Left ventricle myocardium inferior (tissue), 1 donor: ENCODE results near the gene NECTIN4. TPM values are rescaled to one million over a fixed set of nuclear protein-coding genes. Genes with fewer than 3 reads are reported as not detected.
A peak's percentile ranks its signal among the peaks of the same experiment; 100 is the strongest.

Source experiments
- DNase-seq: peaks from one replicate; pipeline ENCODE4 v3.0.0-alpha.2; 2020
- H3K27ac ChIP-seq: fragments of 200-600 bp; replicated peaks from 2 replicates; pipeline ENCODE4 v1.8.0; 2021
- H3K27me3 ChIP-seq: fragments of 200-600 bp; 2 replicates; pipeline ENCODE4 v1.8.0; 2021; ENCODE audit warnings: low read depth
- H3K36me3 ChIP-seq: fragments of 200-600 bp; 2 replicates; pipeline ENCODE4 v1.8.0; 2021
- H3K4me1 ChIP-seq: fragments of 200-600 bp; 2 replicates; pipeline ENCODE4 v1.8.0; 2021
- H3K4me3 ChIP-seq: fragments of 200-600 bp; 2 replicates; pipeline ENCODE4 v1.8.0; 2021; ENCODE audit warnings: mild to moderate bottlenecking, moderate library complexity
- H3K9me3 ChIP-seq: fragments of 200-600 bp; replicated peaks from 2 replicates; pipeline ENCODE4 v1.8.0; 2021
- CTCF ChIP-seq: fragments of 200-600 bp; IDR thresholded peaks from 2 replicates; pipeline ENCODE4 v1.8.0; 2021; ENCODE audit warnings: antibody characterized with exemption, mild to moderate bottlenecking, borderline replicate concordance
- intact Hi-C: fragments of 100-400 bp; cut with micrococcal nuclease; formaldehyde crosslinking; loops from one replicate; pipeline ENCODE4 v1.11.0; 2022
- total RNA-seq: library from RNA; stranded (reverse); fragmentation: NEBNext Ultra II Directional; extraction: Animal tissue kit (Norgen Biotek cat#: 25700); gene quantifications from one replicate; pipeline ENCODE4 v1.2.1, GENCODE V29; 2021
- donor health status: DM: no; HTN: yes; CAD: no; lungs with severe emphysema.

The NECTIN4 gene
- total RNA-seq, 1 donor from 2014 or later: not detected

- Histone ChIP-seq H3K27ac (no peak overlapping the region), H3K27me3 (peaks cover 4% of the 10 kb centered on the region), H3K36me3 (no peaks in the 10 kb centered on the region), H3K9me3 (no peaks in the 10 kb centered on the region), H3K4me3 (peak overlapping the region; percentile 76), H3K4me1 (peaks cover 39% of the 10 kb centered on the region)
- no peak for DNase-seq
- intact Hi-C loops: no loop called here
- no peak for TF ChIP-seq CTCF
These were observed 67.4 kb downstream of the NECTIN4 start for GRCh38 chr1:161021970-161022353.

GRCh38 chr1:161021165-161021969, 68.0 kb downstream of the NECTIN4 start:
- Histone ChIP-seq H3K27me3 (peaks cover 4% of the 10 kb centered on the region), H3K36me3 (no peaks in the 10 kb centered on the region), H3K4me3 (peak overlapping the region; percentile 76), H3K9me3 (no peaks in the 10 kb centered on the region), H3K27ac (peak overlapping the region; percentile 88), H3K4me1 (peaks cover 39% of the 10 kb centered on the region)
- DNase-seq: peak; percentile 79
- TF ChIP-seq CTCF: no peak
- intact Hi-C loops: no loop called here

Other genes starting within 250 kb of the NECTIN4 start
- gene CD244, start 226.7 kb downstream of the NECTIN4 start, total RNA-seq: 0.14 TPM
- gene ITLN1, start 204.4 kb downstream of the NECTIN4 start, total RNA-seq: 1.0 TPM
- gene ITLN2, start 134.7 kb downstream of the NECTIN4 start, total RNA-seq: 0.19 TPM
- 8.3 TPM for gene F11R, start 68.4 kb downstream of the NECTIN4 start, total RNA-seq
- gene TSTD1, start 50.6 kb downstream of the NECTIN4 start, total RNA-seq: 13.4 TPM
- 31.7 TPM for gene USF1, start 43.6 kb downstream of the NECTIN4 start, total RNA-seq
- 2.4 TPM for gene ARHGAP30, start 19.7 kb downstream of the NECTIN4 start, total RNA-seq
- 9.1 TPM for gene KLHDC9, start 8.8 kb upstream of the NECTIN4 start, total RNA-seq
- gene PFDN2, start 28.5 kb upstream of the NECTIN4 start, total RNA-seq: 62.5 TPM
- gene NIT1, start 28.5 kb upstream of the NECTIN4 start, total RNA-seq: 31.9 TPM
- 25.2 TPM for gene DEDD, start 43.1 kb upstream of the NECTIN4 start, total RNA-seq
- 76.4 TPM for gene UFC1, start 64.4 kb upstream of the NECTIN4 start, total RNA-seq
- 20.0 TPM for gene USP21, start 69.9 kb upstream of the NECTIN4 start, total RNA-seq
- gene PPOX, start 76.9 kb upstream of the NECTIN4 start, total RNA-seq: 15.2 TPM
- gene B4GALT3, start 87.9 kb upstream of the NECTIN4 start, total RNA-seq: 23.2 TPM
- gene ADAMTS4, start 109.5 kb upstream of the NECTIN4 start, total RNA-seq: 14.1 TPM
- 302 TPM for gene NDUFS2, start 112.8 kb upstream of the NECTIN4 start, total RNA-seq
- gene FCER1G, start 125.7 kb upstream of the NECTIN4 start, total RNA-seq: 22.0 TPM
- gene APOA2, start 134.1 kb upstream of the NECTIN4 start, total RNA-seq: not detected
- gene TOMM40L, start 136.5 kb upstream of the NECTIN4 start, total RNA-seq: 39.3 TPM
- gene NR1I3, start 148.6 kb upstream of the NECTIN4 start, total RNA-seq: not detected
- gene PCP4L1, start 169.2 kb upstream of the NECTIN4 start, total RNA-seq: not detected
- gene MPZ, start 220.4 kb upstream of the NECTIN4 start, total RNA-seq: 3.5 TPM
- 393 TPM for gene SDHC, start 224.8 kb upstream of the NECTIN4 start, total RNA-seq